ENCODE data around the gene RPL13A.

The RPL13A gene

GRCh38 chr19:49462492-49462891, 24.9 kb upstream of the RPL13A start:
- H3K4me3 ChIP-seq (ENCODE audit: low read depth, low read length), result no peak overlapping the region
- ChIA-PET CTCF (interaction anchor here (1.7 kb wide), 1 partner anchor 14 kb away, joined by 4 read pairs; no protein-coding TSS in a partner anchor), POLR2A (no interaction called here)
- no peak for DNase-seq (ENCODE audit: low read depth, low spot score)
- no peak for TF ChIP-seq CTCF (IDR thresholded peaks at IDR 0.05; ENCODE audit: insufficient read depth, low read length, missing control alignments)

GRCh38 chr19:49463960-49464740, 23.3 kb upstream of the RPL13A start:
- ChIA-PET POLR2A (no interaction called here), CTCF (interaction anchor here (1.2 to 2.8 kb wide), 2 partner anchors 9 to 106 kb away, joined by 3 to 22 read pairs; partner anchors contain the start of gene FLT3LG)
- H3K4me3 ChIP-seq (ENCODE audit: low read depth, low read length), result no peak overlapping the region
- no peak for DNase-seq (ENCODE audit: low read depth, low spot score)
- TF ChIP-seq CTCF (IDR thresholded peaks at IDR 0.05; ENCODE audit: insufficient read depth, low read length, missing control alignments), result no peak

- ChIA-PET CTCF (interaction anchor here (0.9 to 2.8 kb wide), 4 partner anchors 8 to 105 kb away, joined by 3 to 22 read pairs (median 6); partner anchors contain the start of gene FLT3LG), POLR2A (no interaction called here)
- TF ChIP-seq CTCF (IDR thresholded peaks at IDR 0.05; ENCODE audit: insufficient read depth, low read length, missing control alignments), result no peak
- no peak overlapping the region for H3K4me3 ChIP-seq (ENCODE audit: low read depth, low read length)
- DNase-seq (ENCODE audit: low read depth, low spot score), result no peak
Observed at GRCh38 chr19:49465371-49465770, 22.0 kb upstream of the RPL13A start.

GRCh38 chr19:49468199-49468598, 19.2 kb upstream of the RPL13A start:
- POLR2A ChIA-PET, result no interaction called here
- TF ChIP-seq CTCF (IDR thresholded peaks at IDR 0.05; ENCODE audit: insufficient read depth, low read length, missing control alignments), result no peak
- no peak for DNase-seq (ENCODE audit: low read depth, low spot score)
- CTCF ChIA-PET, result interaction anchor here (1.5 to 1.7 kb wide), 2 partner anchors 11 to 102 kb away, joined by 3 to 5 read pairs; no protein-coding TSS in a partner anchor
- no peak overlapping the region for H3K4me3 ChIP-seq (ENCODE audit: low read depth, low read length)

GRCh38 chr19:49468746-49469447, 18.5 kb upstream of the RPL13A start:
- TF ChIP-seq CTCF (IDR thresholded peaks at IDR 0.05; ENCODE audit: insufficient read depth, low read length, missing control alignments), result no peak
- DNase-seq (ENCODE audit: low read depth, low spot score), result no peak
- CTCF ChIA-PET, result interaction anchor here (1.5 to 1.7 kb wide), 2 partner anchors 10 to 101 kb away, joined by 3 to 5 read pairs; no protein-coding TSS in a partner anchor
- POLR2A ChIA-PET, result interaction anchor here (0.9 kb wide), 1 partner anchor 20 kb away, joined by 3 read pairs; no protein-coding TSS in a partner anchor
- no peak overlapping the region for H3K4me3 ChIP-seq (ENCODE audit: low read depth, low read length)
